IPS-18c (cell line): ENCODE data around the gene PRKCH.
A peak's percentile ranks its signal among the peaks of the same experiment; 100 is the strongest.

Experiments used
- H3K4me3 ChIP-seq: 2 replicates; pipeline ENCODE4 v1.7.0; 2013; ENCODE audit warnings: low read depth, mild to moderate bottlenecking, low read length, moderate library complexity; ENCODE audit not compliant: insufficient read depth
- H3K9me3 ChIP-seq: one replicate; pipeline ENCODE4 v1.6.1; 2013; ENCODE audit warnings: mild to moderate bottlenecking, low read length, moderate library complexity; ENCODE audit not compliant: control insufficient read depth, insufficient read depth

PRKCH gene

DNA sequence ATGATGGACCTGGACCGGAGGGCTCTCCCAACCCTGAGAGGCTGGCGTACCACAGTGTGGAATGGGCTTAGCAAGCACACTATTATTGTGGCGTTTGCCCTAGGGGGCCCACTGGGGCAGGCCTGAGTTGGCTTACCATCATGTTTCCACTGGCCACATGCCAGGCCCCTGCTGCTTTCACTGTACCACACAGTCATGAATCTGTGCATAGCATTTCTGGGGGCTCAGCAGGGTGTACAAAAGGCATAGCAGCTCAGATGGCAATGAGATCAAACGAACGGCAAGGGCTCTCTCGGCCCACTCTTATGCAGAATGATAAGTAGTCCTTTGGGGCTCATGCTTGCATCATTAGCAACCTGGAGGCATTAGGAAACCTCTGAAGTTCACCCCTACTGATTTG lies 236.9 kb downstream of the PRKCH start:
- Histone ChIP-seq H3K9me3 (no peaks in the 10 kb centered on the region), H3K4me3 (no peak overlapping the region)

DNA sequence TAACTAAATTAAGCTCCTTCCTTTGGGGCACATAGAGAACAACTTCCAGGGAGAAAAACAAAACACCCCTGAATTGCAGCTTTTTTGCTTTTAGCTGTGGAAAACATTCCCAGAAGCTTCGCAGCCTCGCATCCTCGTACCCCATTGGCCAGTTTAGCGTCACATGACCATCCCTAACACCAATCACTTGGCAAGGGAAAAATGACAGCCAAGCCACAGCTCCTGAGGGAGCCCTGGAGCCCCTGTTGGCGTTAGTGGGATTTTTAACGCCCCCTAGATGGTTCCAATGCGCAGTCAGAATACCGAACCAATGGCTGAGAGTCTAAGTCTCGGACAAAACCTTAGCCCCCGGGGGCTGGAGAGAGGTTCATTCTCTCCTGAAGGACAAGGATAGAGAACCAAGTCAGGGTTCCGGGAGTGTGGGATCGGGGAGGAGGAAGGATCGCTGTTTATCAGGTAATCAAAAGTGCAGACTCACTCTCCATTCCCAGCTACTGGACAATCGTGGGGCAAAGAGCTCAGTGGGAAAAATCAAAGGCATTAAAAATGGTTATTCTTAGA lies 238.3 kb downstream of the PRKCH start:
- H3K9me3 ChIP-seq: no peaks in the 10 kb centered on the region
- no peak overlapping the region for H3K4me3 ChIP-seq

GRCh38 chr14:61560323-61560722 lies 238.9 kb downstream of the PRKCH start:
- H3K9me3 ChIP-seq: no peaks in the 10 kb centered on the region
- no peak overlapping the region for H3K4me3 ChIP-seq

GRCh38 chr14:61561104-61561503 lies 239.7 kb downstream of the PRKCH start:
- no peak overlapping the region for H3K4me3 ChIP-seq
- no peaks in the 10 kb centered on the region for H3K9me3 ChIP-seq

- Histone ChIP-seq H3K4me3 (no peak overlapping the region), H3K9me3 (no peaks in the 10 kb centered on the region)
Measured at GRCh38 chr14:61561657-61562276, 240.4 kb downstream of the PRKCH start.

DNA sequence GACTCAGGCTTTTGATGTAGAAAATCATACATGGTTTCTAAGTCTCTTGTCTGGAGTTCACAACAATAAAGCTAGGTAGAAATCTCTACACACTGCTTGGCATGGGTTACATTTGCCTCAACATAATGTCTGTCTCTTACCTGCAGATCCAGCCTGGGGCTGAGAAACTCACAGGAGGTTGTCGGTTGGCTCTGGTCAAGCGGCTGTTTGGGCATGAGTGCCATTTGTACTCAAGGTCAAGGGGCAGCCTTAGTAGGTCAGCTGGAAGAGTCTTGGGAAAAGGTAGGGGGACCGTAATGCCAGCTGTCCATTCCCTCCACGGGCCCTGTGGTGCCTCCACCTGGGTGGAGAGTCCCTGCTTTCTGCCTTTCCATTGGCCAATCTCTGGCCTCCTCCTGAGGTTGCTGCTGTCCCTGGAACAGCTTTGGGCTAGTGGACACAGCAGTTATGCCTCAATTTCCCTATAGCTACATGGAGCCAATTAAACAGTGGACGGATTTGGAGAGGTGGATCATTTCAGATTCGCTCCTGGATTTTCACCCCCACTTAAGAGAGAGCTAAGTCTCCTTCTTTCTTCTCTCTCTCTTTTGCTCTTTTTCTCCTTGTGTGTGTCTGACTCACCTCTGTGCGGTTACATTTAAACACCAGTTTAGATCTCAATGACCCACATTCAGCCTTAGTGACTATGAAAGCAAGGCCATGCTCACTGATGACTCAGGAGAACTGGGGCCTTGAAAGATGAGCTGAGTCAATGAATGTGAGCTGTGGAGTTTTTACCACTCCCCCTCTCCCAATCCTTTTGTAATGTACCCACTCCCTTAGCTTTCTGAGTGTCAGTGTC lies 241.2 kb downstream of the PRKCH start:
- H3K9me3 ChIP-seq: no peaks in the 10 kb centered on the region
- H3K4me3 ChIP-seq: no peak overlapping the region

DNA sequence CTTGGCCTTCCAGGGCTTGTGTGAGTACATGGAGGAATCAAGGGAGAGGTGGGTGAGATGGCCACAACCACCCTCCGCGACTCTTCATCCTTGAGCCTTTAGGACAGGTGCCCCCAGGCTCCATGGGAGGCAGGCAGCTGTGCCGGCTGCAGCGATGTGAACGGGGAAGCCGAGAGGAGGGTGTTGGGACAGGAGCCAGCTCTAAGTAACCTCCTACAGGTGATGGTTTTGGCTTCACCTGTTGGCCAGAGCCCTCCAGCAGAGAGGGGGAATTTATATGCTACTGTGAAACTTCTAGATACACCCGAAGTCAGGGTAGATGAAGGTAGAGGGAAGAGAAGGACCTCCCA lies 241.8 kb downstream of the PRKCH start:
- Histone ChIP-seq H3K4me3 (no peak overlapping the region), H3K9me3 (no peaks in the 10 kb centered on the region)

- Histone ChIP-seq H3K4me3 (no peak overlapping the region), H3K9me3 (no peaks in the 10 kb centered on the region)
Measured at GRCh38 chr14:61563880-61564617, 242.7 kb downstream of the PRKCH start.

GRCh38 chr14:61564618-61565091 lies 243.3 kb downstream of the PRKCH start:
- no peak overlapping the region for H3K4me3 ChIP-seq
- no peaks in the 10 kb centered on the region for H3K9me3 ChIP-seq

DNA sequence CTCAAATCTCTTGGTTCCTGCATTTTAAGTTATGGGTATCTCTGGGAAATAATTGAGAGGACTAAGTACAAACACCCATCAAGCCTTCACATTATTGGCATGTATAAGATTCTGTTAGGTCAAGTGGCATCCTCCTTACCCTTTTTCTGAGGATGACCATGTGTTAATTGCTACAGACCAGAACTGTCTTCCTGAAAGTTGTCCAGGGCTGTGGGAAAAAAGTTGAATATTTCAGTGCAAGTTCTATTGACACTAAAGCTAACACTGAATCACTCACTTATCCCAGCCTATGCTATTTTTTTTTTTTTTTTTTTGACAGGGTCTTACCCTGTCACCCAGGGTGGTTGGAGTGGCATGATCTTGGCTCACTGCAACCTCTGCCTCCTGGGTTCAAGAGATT lies 243.8 kb downstream of the PRKCH start:
- no peak overlapping the region for H3K4me3 ChIP-seq
- H3K9me3 ChIP-seq: no peaks in the 10 kb centered on the region

DNA sequence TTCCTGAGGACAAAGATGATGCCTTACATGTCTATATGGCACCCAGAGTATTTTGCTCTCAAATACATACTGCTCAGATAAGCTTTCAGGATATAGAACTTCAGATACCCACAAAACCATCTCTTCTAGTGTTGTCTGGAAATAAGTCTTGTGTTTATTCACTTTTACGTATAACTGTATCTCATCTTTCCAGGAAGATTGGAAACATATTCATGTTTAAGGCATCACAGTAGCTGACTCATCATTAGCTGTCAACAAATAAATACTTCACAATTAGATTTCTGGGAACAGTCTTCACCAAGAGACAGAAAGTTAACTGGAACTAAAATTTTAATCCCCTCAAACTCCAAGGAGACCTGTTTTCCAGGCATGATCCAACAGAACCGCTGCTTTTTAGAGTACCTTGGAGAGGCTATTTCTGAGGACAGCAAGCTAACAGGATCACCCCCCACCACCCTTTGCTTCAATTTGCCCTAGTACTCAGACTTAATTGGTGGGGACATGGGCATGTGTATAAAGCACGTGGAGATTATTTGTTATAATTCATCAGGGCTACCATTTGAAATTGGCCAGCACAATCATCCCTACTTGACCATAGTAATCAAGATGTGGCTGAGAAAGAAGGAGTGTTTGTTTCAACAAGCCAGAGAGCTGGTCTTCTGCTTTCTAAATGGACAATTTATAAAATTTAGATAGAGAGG lies 244.6 kb downstream of the PRKCH start:
- Histone ChIP-seq H3K9me3 (no peaks in the 10 kb centered on the region), H3K4me3 (no peak overlapping the region)

DNA sequence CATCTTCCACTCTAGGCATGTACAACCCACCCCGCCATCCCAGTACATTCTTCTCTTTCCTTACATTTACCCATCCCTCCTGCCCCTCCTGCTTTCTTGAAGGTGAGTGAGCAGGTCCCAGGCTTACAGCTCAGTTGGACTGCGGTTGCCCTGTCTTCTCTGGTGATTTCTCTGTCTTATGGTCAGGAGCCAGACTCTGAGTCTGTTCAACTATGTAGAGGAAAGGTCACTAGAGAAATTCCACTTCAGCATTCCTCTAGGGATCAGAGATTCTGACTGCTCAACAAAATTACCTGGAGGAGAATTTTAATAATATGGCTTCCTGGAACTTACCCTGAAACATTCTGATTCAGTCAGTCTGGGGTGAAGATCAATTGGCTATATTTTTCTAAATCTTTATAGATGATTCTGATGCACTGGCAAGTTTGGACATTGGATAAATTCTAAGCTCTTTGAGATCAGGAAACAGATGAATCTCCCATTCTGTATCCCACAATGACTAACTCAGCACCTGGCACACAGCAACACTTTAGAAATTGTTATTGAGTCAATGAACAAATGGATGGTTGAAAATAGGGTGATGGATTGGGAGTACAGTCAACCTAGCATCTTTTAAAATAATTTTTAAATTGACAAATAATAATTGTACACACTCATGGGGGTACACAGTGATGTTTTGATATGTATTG lies 245.3 kb downstream of the PRKCH start:
- no peak overlapping the region for H3K4me3 ChIP-seq
- H3K9me3 ChIP-seq: no peaks in the 10 kb centered on the region

GRCh38 chr14:61567838-61568571 lies 246.6 kb downstream of the PRKCH start:
- H3K9me3 ChIP-seq: no peaks in the 10 kb centered on the region
- peak overlapping the region; percentile 58 for H3K4me3 ChIP-seq

DNA sequence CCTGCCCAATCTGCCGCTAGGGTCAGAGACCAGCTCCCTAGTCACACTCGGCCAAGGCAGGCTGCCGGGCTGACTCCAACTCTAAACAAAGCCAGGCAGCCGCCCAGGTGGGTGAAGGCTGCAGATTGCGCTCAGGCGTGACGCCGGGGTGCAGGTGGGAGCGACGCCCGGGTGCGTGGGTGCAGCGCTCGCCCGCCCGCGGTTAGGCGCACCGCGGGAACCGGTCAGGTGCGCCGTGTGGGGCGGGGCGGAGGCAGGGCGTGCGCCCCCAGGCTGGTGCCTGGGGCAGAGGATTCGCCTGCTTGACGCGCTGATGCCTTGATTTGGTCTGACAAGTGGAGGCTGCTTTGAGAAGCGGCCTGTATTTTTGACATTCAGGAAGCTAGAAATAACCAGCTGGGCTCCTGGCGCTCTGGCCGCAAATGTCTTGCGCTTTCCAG lies 247.2 kb downstream of the PRKCH start:
- peak overlapping the region; percentile 58 for H3K4me3 ChIP-seq

GRCh38 chr14:61569308-61569707 lies 247.9 kb downstream of the PRKCH start:
- Histone ChIP-seq H3K4me3 (no peak overlapping the region), H3K9me3 (no peaks in the 10 kb centered on the region)

More for the DNA sequence above, 247.2 kb downstream of the PRKCH start:
- H3K9me3 ChIP-seq: no peaks in the 10 kb centered on the region
